GM12873 (cell line): Measurements from ENCODE around the gene OGFR.

Experiments
- TF ChIP-seq, protein P1 (sequence below): IDR thresholded peaks from 2 replicates; pipeline ENCODE4 v1.5.1; 2012; ENCODE audit warnings: low read depth, mild to moderate bottlenecking, moderate library complexity, low read length, control low read depth; ENCODE audit not compliant: insufficient read depth; ENCODE audit errors: missing control alignments

The OGFR gene

DNA sequence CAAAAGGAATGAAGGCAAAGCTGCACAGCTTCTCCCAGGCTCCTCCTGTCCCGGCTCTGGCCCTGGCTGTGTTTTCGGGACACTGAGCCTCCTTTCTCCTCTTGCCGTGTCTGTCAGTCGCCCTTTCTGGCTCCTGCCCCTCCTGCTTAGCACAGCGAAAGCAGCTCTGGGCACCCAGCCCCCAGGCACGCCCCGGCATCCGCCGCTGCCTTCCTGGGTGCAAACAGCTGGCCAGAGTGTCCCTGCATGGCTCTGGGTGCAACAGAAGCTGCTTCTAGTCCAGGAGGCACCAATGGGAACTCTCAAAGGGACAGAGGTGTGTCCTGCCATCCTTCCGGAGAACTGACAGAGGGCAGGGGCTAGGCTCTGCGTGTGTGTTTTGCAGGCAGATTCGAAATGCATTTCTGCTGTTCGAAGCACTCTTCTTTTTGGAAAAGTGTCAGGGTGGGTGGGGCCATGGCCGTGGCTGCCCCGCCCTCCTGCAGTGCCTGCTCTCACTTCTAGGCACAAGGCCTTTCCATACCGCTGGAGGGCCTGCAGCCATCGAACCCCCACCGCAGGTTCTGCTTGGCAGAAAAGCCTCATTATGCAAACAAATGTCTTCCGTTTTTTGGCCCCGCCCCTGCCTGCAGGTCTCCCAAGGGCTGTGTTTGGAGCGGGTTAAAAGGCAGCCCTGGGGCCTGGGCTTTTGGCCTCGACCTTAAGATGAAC lies 27.7 kb downstream of the OGFR start:
- TF ChIP-seq, protein P1, sequence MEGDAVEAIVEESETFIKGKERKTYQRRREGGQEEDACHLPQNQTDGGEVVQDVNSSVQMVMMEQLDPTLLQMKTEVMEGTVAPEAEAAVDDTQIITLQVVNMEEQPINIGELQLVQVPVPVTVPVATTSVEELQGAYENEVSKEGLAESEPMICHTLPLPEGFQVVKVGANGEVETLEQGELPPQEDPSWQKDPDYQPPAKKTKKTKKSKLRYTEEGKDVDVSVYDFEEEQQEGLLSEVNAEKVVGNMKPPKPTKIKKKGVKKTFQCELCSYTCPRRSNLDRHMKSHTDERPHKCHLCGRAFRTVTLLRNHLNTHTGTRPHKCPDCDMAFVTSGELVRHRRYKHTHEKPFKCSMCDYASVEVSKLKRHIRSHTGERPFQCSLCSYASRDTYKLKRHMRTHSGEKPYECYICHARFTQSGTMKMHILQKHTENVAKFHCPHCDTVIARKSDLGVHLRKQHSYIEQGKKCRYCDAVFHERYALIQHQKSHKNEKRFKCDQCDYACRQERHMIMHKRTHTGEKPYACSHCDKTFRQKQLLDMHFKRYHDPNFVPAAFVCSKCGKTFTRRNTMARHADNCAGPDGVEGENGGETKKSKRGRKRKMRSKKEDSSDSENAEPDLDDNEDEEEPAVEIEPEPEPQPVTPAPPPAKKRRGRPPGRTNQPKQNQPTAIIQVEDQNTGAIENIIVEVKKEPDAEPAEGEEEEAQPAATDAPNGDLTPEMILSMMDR: peak; percentile 29

DNA sequence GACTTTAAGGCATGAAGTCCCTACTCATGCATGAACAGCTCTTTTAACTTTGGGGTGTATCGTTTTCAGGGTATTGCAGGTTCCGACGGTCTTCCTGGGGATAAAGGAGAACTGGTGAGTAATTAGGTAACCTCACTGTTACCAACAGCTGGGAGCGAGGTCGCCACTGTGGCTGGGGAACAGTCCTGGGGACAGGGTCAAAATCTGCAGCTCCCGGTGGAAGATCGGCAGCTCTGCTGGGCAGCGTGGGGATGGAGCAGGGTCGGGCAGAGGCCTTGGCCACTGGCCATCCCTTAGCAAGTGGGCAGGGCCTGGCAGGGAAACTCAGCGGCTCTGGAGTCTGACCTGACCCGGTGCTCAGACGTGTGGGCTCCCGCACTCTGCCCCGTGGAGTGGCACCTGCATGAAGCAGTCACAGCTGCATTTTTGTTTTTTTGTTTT lies 28.3 kb downstream of the OGFR start:
- TF ChIP-seq, protein P1: no peak

DNA sequence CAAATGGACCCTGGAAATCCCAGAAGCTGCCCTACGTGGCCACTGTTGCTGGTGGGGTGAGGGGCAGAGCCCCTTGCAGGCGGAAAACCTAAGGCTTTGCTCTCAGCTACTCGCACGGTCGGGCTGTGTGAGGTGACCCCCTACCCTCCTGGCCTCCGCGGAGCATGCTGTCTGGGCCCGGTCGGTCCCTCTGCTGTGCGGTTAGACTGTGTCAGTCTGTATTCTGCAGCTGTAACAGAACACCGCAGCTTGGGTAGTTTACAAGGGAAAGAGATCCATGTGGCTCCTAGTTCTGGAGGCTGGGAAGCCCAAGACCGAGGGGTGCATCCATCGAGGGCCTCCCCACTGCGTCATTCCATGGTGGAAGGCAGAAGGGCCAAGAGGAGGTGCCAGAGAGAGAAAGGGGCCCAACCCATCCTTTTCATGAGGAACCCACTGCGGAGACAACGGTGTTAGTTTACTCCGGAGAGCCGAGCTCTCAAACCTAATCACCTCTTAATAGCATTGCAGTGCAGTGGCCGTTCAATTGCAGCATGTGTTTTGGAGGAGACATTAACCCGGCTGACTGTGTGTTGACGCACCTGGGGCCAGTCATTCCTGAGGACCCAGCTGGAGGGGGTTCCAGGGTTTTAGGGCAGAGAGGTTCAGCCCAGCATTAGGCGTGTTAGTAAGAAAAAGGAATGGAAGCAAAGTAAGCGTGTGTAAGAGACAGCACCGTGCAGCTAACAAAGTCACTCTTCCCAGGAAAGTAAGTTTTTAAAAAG lies 30.5 kb downstream of the OGFR start:
- TF ChIP-seq, protein P1: no peak

DNA sequence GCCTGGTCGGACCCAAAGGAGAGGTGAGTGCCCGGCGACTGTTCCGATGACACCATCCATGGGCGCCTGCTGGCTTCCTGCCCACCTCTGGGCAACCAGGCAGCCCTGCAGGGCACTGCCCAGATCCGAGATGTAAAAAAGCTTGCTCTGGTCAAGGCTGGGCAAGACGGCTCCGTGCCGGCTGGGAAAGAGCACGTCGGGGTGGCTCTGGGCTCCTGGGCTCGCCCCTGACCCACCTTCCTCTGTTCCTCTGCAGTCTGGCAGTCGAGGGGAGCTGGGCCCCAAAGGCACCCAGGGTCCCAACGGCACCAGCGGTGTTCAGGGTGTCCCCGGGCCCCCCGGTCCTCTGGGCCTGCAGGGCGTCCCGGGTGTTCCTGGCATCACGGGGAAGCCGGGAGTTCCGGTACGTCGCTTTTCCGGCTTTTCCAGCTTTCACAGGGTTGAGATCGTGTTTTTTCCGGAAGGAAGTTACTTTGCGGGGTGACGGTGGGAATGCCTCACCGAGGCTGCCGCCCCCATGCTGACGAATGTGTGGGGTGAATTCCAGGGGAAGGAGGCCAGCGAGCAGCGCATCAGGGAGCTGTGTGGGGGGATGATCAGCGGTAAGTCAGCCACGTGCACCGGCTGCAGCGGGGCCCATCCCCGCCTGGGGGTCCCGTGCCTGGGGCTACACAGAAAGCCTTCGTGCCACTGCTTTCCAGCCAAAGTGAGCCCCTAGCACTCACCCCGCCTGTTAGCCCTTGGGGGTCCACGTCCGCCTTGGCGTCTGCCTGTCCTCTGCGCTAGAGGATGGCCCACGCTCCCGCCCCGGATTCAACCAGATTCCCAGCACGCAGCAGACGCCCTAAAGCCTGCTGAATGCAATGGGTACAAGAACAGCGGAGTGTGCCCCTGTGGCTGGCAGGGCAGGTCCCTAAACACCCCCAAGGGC lies 31.6 kb downstream of the OGFR start:
- TF ChIP-seq, protein P1: no peak

DNA sequence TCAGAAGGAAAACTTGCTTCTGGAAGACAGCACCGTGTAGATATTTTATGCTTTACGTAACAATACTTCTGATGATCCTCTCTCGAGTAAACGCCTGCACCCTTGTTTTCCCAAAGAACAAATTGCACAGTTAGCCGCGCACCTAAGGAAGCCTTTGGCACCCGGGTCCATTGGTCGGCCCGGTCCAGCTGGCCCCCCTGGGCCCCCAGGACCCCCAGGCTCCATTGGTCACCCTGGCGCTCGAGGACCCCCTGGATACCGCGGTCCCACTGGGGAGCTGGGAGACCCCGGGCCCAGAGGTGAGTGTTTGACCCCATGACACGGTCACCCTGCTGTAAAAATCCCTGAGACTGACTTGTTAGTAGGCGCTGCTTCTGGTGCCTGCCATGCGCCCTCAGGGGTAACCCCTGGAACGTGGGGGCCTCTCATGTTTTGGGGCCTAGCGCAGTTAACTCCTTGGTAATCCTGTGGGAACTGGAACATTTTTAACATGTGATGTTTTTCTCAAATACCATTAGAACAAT lies 32.4 kb downstream of the OGFR start:
- TF ChIP-seq, protein P1: no peak

DNA sequence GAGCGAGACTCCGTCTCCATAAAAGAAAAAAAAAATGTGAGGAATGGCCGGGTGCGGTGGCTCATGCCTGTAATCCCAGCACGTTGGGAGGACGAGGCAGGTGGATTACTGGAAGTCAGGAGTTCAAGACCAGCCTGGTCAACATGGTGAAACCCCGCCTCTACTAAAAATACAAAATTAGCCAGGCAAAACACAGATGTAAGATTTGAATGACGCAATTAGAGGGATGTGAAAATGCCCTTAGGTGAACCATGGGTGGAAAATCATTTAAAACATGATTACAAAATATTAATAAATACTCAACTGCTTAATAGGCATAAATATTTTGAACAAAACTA lies 33.1 kb downstream of the OGFR start:
- TF ChIP-seq, protein P1: no peak
